ENCODE data around the gene INAVA. TPM values are rescaled to one million over a fixed set of nuclear protein-coding genes. Genes with fewer than 3 reads are reported as not detected.
A peak's percentile ranks its signal among the peaks of the same experiment; 100 is the strongest.

INAVA gene
- total and polyA plus RNA-seq, 9 of the 15 experiments (the other 6 are each of a cell fraction or from before 2014, with no cell fraction given) = 0.09 TPM; not detected in 8

GRCh38 chr1:200951016-200951415 lies 56.3 kb downstream of the INAVA start:
- intact Hi-C loops (cut with micrococcal nuclease) = no loop called here
- ChIA-PET CTCF (ENCODE audit: low intra/inter-chr PET ratio) (no interaction called here), POLR2A (interaction anchor here (0.7 kb wide), 1 partner anchor 308 kb away, joined by 4 read pairs; no protein-coding TSS in a partner anchor)

More at GRCh38 chr1:200951016-200951415, 56.3 kb downstream of the INAVA start:
- in situ Hi-C loops (cut with MboI) = no loop called here
- Histone ChIP-seq H2AFZ (ENCODE audit: low read depth, low read length) (no peak overlapping the region), H3K4me3 (no peak overlapping the region), H3K79me2 (ENCODE audit: control insufficient read depth, insufficient read depth, low read length) (no peaks in the 10 kb centered on the region), H3K27ac (ENCODE audit: extremely low read depth, low read depth, low read length) (no peak overlapping the region), H3K9me1 (ENCODE audit: control insufficient read depth, insufficient read depth, low read length) (no peaks in the 10 kb centered on the region), H4K20me1 (replicated peaks; ENCODE audit: control insufficient read depth, insufficient read depth, low read length) (no peaks in the 10 kb centered on the region), H3K27me3 (ENCODE audit: control insufficient read depth in 2 of 2, insufficient read depth in 2 of 2, low read length in 2 of 2) (peaks cover 22 to 43% of the 10 kb centered on the region in 2 experiments), H3K9me3 (replicated peaks; ENCODE audit: control insufficient read depth, insufficient read depth, low read depth, low read length) (no peaks in the 10 kb centered on the region; the same call in none of the 2 replicates), H3K9ac (ENCODE audit: insufficient read depth in 1 of 2, low read depth in 2 of 2, low read length in 2 of 2) (no peak overlapping the region), H3K4me1 (replicated peaks in 1 of 2; ENCODE audit: control insufficient read depth in 2 of 2, insufficient read depth in 2 of 2, low read length in 2 of 2) (no peaks in the 10 kb centered on the region), H3K36me3 (ENCODE audit: control insufficient read depth, insufficient read depth, low read length) (no peaks in the 10 kb centered on the region), H3K4me2 (ENCODE audit: insufficient read depth, low read length) (no peak overlapping the region)
- ATAC-seq = no peak
- no peak for TF ChIP-seq ATF4 (CRISPR knock-in tag; IDR thresholded peaks at IDR 0.05)
- no peak for TF ChIP-seq ZFP91 (CRISPR knock-in tag; IDR thresholded peaks at IDR 0.05)
- no peak for TF ChIP-seq PHF21A (IDR thresholded peaks at IDR 0.05; ENCODE audit: borderline replicate concordance, low read depth)
- TF ChIP-seq HNRNPL (IDR thresholded peaks at IDR 0.05; ENCODE audit: low read depth, low read length) = no peak
- no peak for TF ChIP-seq SMC3 (conservative IDR thresholded peaks at IDR 0.05; ENCODE audit: insufficient read depth, low read depth, low read length)
- no peak for TF ChIP-seq SUPT5H (IDR thresholded peaks at IDR 0.05)
- TF ChIP-seq SMAD4 (CRISPR knock-in tag; conservative IDR thresholded peaks at IDR 0.05) = no peak
- no peak for TF ChIP-seq BCLAF1 (IDR thresholded peaks at IDR 0.05; ENCODE audit: borderline replicate concordance in 1 of 2, control insufficient read depth in 1 of 2, low read depth in 2 of 2, low read length in 1 of 2)
- no peak for TF ChIP-seq SRSF7 (optimal IDR thresholded peaks at IDR 0.05; ENCODE audit: low read depth, low read length)
- no peak for TF ChIP-seq RFX5 (IDR thresholded peaks at IDR 0.05; ENCODE audit: low read depth, low read length)
- TF ChIP-seq EZH2 (IDR thresholded peaks at IDR 0.05; ENCODE audit: borderline replicate concordance, low read depth, low read length) = no peak
- no peak for TF ChIP-seq NKRF (IDR thresholded peaks at IDR 0.05; ENCODE audit: borderline replicate concordance)
- TF ChIP-seq HNRNPK (IDR thresholded peaks at IDR 0.05; ENCODE audit: low read depth, low read length, poor library complexity, severe bottlenecking) = no peak
- no peak for TF ChIP-seq KAT7 (CRISPR knock-in tag; IDR thresholded peaks at IDR 0.05; ENCODE audit: borderline replicate concordance)
- 3% methylated on average over 2 of the region's 2 CpGs for WGBS (ENCODE audit: insufficient coverage, low coverage, missing lambda C conversion rate)
- BruUV-seq (replicated peaks) = no TSS peak
- peak in 1 of 4 experiments; percentile 5 for DNase-seq (ENCODE audit: extremely low read depth in 1 of 4, low spot score in 3 of 4)
- FAIRE-seq = peak; percentile 19
